Measurements from ENCODE around the gene DGKB.

GRCh38 chr7:14293434-14293833 lies 609.1 kb downstream of the DGKB start:
- TF ChIP-seq CTCF (IDR thresholded peaks at IDR 0.05; ENCODE audit: poor library complexity) (no peak), EZH2phosphoT487 (IDR thresholded peaks at IDR 0.05; ENCODE audit: low read depth, severe bottlenecking, unreplicated experiment) (no peak)
